H9 (cell line): Measurements from ENCODE around the gene KRT81. TPM values are rescaled to one million over a fixed set of nuclear protein-coding genes. Genes with fewer than 3 reads are reported as not detected.

Experiments used
- DNase-seq: peaks from one replicate; pipeline ENCODE4 v3.0.0-alpha.2; 2017
- H2AFZ ChIP-seq: one replicate; pipeline ENCODE4 v1.6.1; 2013; ENCODE audit warnings: mild to moderate bottlenecking, low read length, control low read depth, moderate library complexity
- H2AK5ac ChIP-seq: 2 replicates; pipeline ENCODE4 v1.6.1; 2013; ENCODE audit warnings: low read length, control low read depth, mixed read lengths; ENCODE audit not compliant: insufficient read length
- H2BK120ac ChIP-seq: one replicate; pipeline ENCODE4 v1.6.1; 2013; ENCODE audit warnings: low read depth, mild to moderate bottlenecking, low read length, control low read depth, inconsistent platforms; ENCODE audit not compliant: poor library complexity, severe bottlenecking
- H2BK12ac ChIP-seq: 2 replicates; pipeline ENCODE4 v1.6.1; 2013; ENCODE audit warnings: low read length, control low read depth, mixed read lengths, low read depth; ENCODE audit not compliant: insufficient read length
- H2BK15ac ChIP-seq: 2 replicates; pipeline ENCODE4 v1.6.1; 2013; ENCODE audit warnings: low read depth, low read length, control low read depth
- H2BK20ac ChIP-seq: one replicate; pipeline ENCODE4 v1.6.1; 2013; ENCODE audit warnings: low read depth, mild to moderate bottlenecking, low read length, control low read depth, inconsistent platforms; ENCODE audit not compliant: poor library complexity, severe bottlenecking
- H2BK5ac ChIP-seq: 2 replicates; pipeline ENCODE4 v1.6.1; 2013; ENCODE audit warnings: low read length, control low read depth, mixed read lengths; ENCODE audit not compliant: insufficient read length
- H3K14ac ChIP-seq: 2 replicates; pipeline ENCODE4 v1.6.1; 2013; ENCODE audit warnings: low read length, control low read depth; ENCODE audit not compliant: insufficient read depth
- H3K18ac ChIP-seq: 2 replicates; pipeline ENCODE4 v1.6.1; 2013; ENCODE audit warnings: low read depth, mild to moderate bottlenecking, mixed read lengths, low read length, control low read depth; ENCODE audit not compliant: insufficient read length
- H3K23ac ChIP-seq: 2 replicates; pipeline ENCODE4 v1.6.1; 2013; ENCODE audit warnings: low read length, control low read depth, mixed read lengths, low read depth; ENCODE audit not compliant: insufficient read length
- H3K23me2 ChIP-seq: 2 replicates; pipeline ENCODE4 v1.6.1; 2013; ENCODE audit warnings: low read depth, mild to moderate bottlenecking, mixed read lengths, low read length, control low read depth; ENCODE audit not compliant: insufficient read length, poor library complexity, severe bottlenecking
- H3K27ac ChIP-seq: 2 replicates; pipeline ENCODE4 v1.5.1; 2013; ENCODE audit warnings: low read length, control low read depth, mixed read lengths, low read depth; ENCODE audit not compliant: insufficient read length
- H3K27me3 ChIP-seq: 2 replicates; pipeline ENCODE4 v1.6.1; 2013; ENCODE audit warnings: low read length, control low read depth, inconsistent platforms; ENCODE audit not compliant: insufficient read depth
- H3K4ac ChIP-seq: 2 replicates; pipeline ENCODE4 v1.6.1; 2013; ENCODE audit warnings: low read depth, mild to moderate bottlenecking, control low read depth, inconsistent platforms, low read length, moderate library complexity
- H3K4me1 ChIP-seq: 2 replicates; pipeline ENCODE4 v1.6.1; 2013; ENCODE audit warnings: low read length, control low read depth, inconsistent platforms; ENCODE audit not compliant: insufficient read depth
- H3K4me2 ChIP-seq: 2 replicates; pipeline ENCODE4 v1.6.1; 2013; ENCODE audit warnings: low read length, control low read depth, mixed read lengths; ENCODE audit not compliant: insufficient read length, insufficient read depth
- H3K56ac ChIP-seq: 2 replicates; pipeline ENCODE4 v1.6.1; 2013; ENCODE audit warnings: low read depth, mild to moderate bottlenecking, mixed read lengths, low read length, control low read depth; ENCODE audit not compliant: insufficient read length
- H3K79me1 ChIP-seq: 2 replicates; pipeline ENCODE4 v1.6.1; 2013; ENCODE audit warnings: low read depth, mild to moderate bottlenecking, moderate library complexity, low read length, control low read depth, inconsistent platforms; ENCODE audit not compliant: insufficient read depth, poor library complexity, severe bottlenecking
- H3K79me2 ChIP-seq: 2 replicates; pipeline ENCODE4 v1.6.1; 2013; ENCODE audit warnings: low read length, control low read depth, inconsistent platforms; ENCODE audit not compliant: insufficient read depth
- H3K9ac ChIP-seq: 2 replicates; pipeline ENCODE4 v1.6.1; 2013; ENCODE audit warnings: low read length, control low read depth, mixed read lengths; ENCODE audit not compliant: insufficient read length; ENCODE audit errors: extremely low read depth
- H3K9me3 ChIP-seq: one replicate; pipeline ENCODE4 v1.6.1; 2013; ENCODE audit warnings: low read depth, low read length, inconsistent platforms; ENCODE audit not compliant: control insufficient read depth
- H3T11ph ChIP-seq: one replicate; pipeline ENCODE4 v1.6.1; 2013; ENCODE audit warnings: mild to moderate bottlenecking, low read length, control low read depth, inconsistent platforms
- H4K20me1 ChIP-seq: one replicate; pipeline ENCODE4 v1.6.1; 2013; ENCODE audit not compliant: control insufficient read depth, insufficient read length, insufficient read depth
- H4K5ac ChIP-seq: 2 replicates; pipeline ENCODE4 v1.6.1; 2013; ENCODE audit warnings: low read depth, mild to moderate bottlenecking, mixed read lengths, low read length, control low read depth; ENCODE audit not compliant: insufficient read length
- H4K8ac ChIP-seq: replicated peaks from 2 replicates; pipeline ENCODE4 v1.6.1; 2013; ENCODE audit warnings: low read length, control low read depth, mixed read lengths, low read depth; ENCODE audit not compliant: insufficient read length
- H4K91ac ChIP-seq: 2 replicates; pipeline ENCODE4 v1.6.1; 2013; ENCODE audit warnings: low read depth, mild to moderate bottlenecking, moderate library complexity, mixed read lengths, low read length, control low read depth; ENCODE audit not compliant: insufficient read length
- H3K27ac Mint-ChIP-seq, 3 experiments: 2 replicates in 2 of 3; 3 replicates in 1 of 3; pipeline ENCODE4 v1.8.0; 2020 to 2021; ENCODE audit warnings: mixed read lengths in 3 of 3, mild to moderate bottlenecking in 1 of 3, moderate library complexity in 1 of 3
- H3K27me3 Mint-ChIP-seq: 2 replicates; pipeline ENCODE4 v1.8.0; 2021; ENCODE audit warnings: low read depth, mild to moderate bottlenecking, moderate library complexity, mixed read lengths
- H3K36me3 Mint-ChIP-seq, 3 experiments: 2 replicates in 2 of 3; 3 replicates in 1 of 3; pipeline ENCODE4 v1.8.0; 2020 to 2021; ENCODE audit warnings: low read depth in 3 of 3, mixed read lengths in 3 of 3; ENCODE audit not compliant: insufficient read depth in 1 of 3
- H3K4me1 Mint-ChIP-seq, 2 experiments: 2 replicates each; pipeline ENCODE4 v1.8.0; 2020; ENCODE audit warnings: mixed read lengths in 2 of 2
- H3K4me3 Mint-ChIP-seq, 2 experiments: 2 replicates in 1 of 2; 3 replicates in 1 of 2; pipeline ENCODE4 v1.8.0; 2020 to 2021; ENCODE audit warnings: mild to moderate bottlenecking in 2 of 2, mixed read lengths in 2 of 2, moderate library complexity in 1 of 2
- H3K9me3 Mint-ChIP-seq, 2 experiments: 2 replicates in 1 of 2; 3 replicates in 1 of 2; pipeline ENCODE4 v1.8.0; 2020; ENCODE audit warnings: mild to moderate bottlenecking in 2 of 2, mixed read lengths in 2 of 2, moderate library complexity in 1 of 2
- WGBS: extraction: QIAGEN DNeasy Blood & Tissue Kit; methylation state at CpG from one replicate; pipeline ENCODE4 v1.1.7; 2013; ENCODE audit warnings: missing lambda C conversion rate, low lambda C conversion rate, mixed read lengths; ENCODE audit not compliant: insufficient read length; ENCODE audit errors: extremely low coverage; 5-methylcytosine and 5-hydroxymethylcytosine counted together
- total RNA-seq: library from RNA; stranded (reverse); gene quantifications from 2 replicates; pipeline ENCODE4 v1.2.1, GENCODE V29; 2021
- TF ChIP-seq, protein P1 (sequence below): fragments of 200-600 bp; sonication (generic); conservative IDR thresholded peaks from 3 replicates; pipeline ENCODE4 v1.8.0; 2021; ENCODE audit warnings: antibody characterized with exemption, mild to moderate bottlenecking

KRT81 gene
- total RNA-seq, 1 experiment from 2014 or later = not detected

DNA sequence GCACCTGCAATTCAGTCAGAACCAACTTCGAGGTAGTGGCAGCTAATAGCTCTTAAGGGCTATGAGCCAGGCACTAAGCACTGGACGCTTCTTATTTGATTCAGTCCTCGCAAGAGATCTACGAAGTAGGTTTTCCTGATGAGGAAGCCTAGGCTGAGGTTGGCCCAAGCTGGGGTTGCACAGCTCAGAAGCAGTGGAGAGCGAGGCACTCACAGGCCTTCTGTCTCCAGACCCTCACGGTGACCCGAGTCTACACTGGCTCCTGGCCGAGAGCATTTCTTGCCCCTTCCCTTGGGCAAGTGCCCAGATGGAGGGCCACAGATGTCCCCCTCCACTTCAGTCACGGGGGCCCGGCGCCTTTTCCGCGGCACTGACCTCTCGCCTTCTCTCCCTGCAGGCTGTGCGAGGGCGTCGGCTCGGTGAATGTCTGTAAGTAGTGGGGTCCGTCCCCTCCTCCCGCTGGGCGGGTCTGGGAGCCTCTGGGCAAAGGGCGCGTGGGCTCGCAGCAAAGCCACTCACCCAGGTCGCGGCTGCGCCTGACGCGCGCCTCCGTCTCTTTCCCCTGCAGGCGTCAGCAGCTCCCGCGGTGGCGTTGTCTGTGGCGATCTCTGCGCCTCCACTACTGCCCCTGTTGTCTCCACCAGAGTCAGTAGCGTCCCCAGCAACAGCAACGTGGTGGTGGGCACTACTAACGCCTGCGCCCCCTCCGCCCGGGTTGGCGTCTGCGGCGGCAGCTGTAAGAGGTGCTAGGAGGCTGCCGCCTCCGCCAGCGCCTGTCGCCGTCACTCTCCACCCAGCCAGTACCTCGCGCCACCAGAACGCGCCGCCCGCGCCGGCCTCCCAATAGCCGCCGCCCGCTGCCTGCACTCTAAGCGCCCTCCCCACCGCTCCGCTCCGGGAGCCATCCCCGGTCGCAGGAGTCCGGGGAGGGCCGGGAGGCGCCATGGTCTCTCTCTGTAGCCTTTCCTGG, 16.8 kb upstream of the KRT81 start:
- Histone ChIP-seq H3K27me3 (peaks cover 13% of the 10 kb centered on the region; the same call in 1 of the 2 replicates), H3K4me1 (no peaks in the 10 kb centered on the region; the same call in 1 of the 2 replicates), H2AFZ (no peak overlapping the region), H2BK15ac (no peak overlapping the region), H3K56ac (no peak overlapping the region), H3K4me2 (peak overlapping the region; percentile 63), H2BK5ac (no peak overlapping the region), H3T11ph (no peak overlapping the region), H3K23ac (no peak overlapping the region), H3K9ac (no peak overlapping the region), H2BK20ac (no peak overlapping the region), H2AK5ac (no peak overlapping the region), H3K18ac (no peak overlapping the region), H3K4ac (no peak overlapping the region), H4K8ac (no peak overlapping the region), H4K91ac (no peak overlapping the region), H3K27ac (no peak overlapping the region), H3K14ac (peak overlapping the region; percentile 47; the same call in 1 of the 2 replicates), H3K9me3 (no peaks in the 10 kb centered on the region), H3K79me1 (no peaks in the 10 kb centered on the region), H3K79me2 (no peaks in the 10 kb centered on the region), H3K23me2 (peaks cover 9% of the 10 kb centered on the region), H2BK120ac (no peak overlapping the region), H4K5ac (no peak overlapping the region), H4K20me1 (no peaks in the 10 kb centered on the region), H2BK12ac (no peak overlapping the region)
- WGBS = no CpG with 5 or more reads among the region's 71 CpGs
- no peaks in the 10 kb centered on the region for H3K9me3 Mint-ChIP-seq
- peak overlapping the region; percentile 63 to 73 for H3K4me3 Mint-ChIP-seq
- peaks cover 11 to 14% of the 10 kb centered on the region in 2 experiments for H3K4me1 Mint-ChIP-seq
- TF ChIP-seq, protein P1, sequence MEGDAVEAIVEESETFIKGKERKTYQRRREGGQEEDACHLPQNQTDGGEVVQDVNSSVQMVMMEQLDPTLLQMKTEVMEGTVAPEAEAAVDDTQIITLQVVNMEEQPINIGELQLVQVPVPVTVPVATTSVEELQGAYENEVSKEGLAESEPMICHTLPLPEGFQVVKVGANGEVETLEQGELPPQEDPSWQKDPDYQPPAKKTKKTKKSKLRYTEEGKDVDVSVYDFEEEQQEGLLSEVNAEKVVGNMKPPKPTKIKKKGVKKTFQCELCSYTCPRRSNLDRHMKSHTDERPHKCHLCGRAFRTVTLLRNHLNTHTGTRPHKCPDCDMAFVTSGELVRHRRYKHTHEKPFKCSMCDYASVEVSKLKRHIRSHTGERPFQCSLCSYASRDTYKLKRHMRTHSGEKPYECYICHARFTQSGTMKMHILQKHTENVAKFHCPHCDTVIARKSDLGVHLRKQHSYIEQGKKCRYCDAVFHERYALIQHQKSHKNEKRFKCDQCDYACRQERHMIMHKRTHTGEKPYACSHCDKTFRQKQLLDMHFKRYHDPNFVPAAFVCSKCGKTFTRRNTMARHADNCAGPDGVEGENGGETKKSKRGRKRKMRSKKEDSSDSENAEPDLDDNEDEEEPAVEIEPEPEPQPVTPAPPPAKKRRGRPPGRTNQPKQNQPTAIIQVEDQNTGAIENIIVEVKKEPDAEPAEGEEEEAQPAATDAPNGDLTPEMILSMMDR = peak; percentile 28
- H3K27me3 Mint-ChIP-seq = peaks cover 77% of the 10 kb centered on the region
- no peaks in the 10 kb centered on the region for H3K36me3 Mint-ChIP-seq
- DNase-seq = peak; percentile 84
- no peak overlapping the region for H3K27ac Mint-ChIP-seq
